GM21447 (cell line): ENCODE results near the gene KRT35.

Experiments used
- ATAC-seq: cut with Tn5 transposase; IDR thresholded peaks from one replicate; pipeline ENCODE4 v1.9.1; 2021; ENCODE audit not compliant: unreplicated experiment

Gene KRT35

DNA sequence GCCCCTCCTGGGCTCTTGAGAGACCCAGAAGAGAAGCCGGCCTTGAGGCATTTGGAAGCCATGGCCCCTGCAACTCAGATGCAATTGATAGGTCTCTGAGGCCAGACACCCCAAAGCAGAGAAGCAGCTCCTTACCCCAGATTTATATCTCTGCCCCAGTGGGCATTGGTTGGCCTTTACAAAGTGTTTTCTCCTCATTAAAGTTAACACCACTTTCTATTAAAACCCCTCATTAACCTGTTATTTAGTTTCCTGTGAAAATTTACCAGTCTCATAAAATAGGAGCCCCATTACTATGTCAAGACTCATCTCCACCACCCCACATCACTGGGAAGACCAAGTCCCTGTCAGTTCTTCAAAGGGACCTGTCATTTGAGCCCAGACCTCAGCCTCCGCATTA, at the start of gene KRT35:
Gene KRT35, minus strand, starts transcription at position 116 of the 400 bp plus-strand sequence. Its CDS starts 54 bp downstream, at position 62.
- no peak for ATAC-seq

DNA sequence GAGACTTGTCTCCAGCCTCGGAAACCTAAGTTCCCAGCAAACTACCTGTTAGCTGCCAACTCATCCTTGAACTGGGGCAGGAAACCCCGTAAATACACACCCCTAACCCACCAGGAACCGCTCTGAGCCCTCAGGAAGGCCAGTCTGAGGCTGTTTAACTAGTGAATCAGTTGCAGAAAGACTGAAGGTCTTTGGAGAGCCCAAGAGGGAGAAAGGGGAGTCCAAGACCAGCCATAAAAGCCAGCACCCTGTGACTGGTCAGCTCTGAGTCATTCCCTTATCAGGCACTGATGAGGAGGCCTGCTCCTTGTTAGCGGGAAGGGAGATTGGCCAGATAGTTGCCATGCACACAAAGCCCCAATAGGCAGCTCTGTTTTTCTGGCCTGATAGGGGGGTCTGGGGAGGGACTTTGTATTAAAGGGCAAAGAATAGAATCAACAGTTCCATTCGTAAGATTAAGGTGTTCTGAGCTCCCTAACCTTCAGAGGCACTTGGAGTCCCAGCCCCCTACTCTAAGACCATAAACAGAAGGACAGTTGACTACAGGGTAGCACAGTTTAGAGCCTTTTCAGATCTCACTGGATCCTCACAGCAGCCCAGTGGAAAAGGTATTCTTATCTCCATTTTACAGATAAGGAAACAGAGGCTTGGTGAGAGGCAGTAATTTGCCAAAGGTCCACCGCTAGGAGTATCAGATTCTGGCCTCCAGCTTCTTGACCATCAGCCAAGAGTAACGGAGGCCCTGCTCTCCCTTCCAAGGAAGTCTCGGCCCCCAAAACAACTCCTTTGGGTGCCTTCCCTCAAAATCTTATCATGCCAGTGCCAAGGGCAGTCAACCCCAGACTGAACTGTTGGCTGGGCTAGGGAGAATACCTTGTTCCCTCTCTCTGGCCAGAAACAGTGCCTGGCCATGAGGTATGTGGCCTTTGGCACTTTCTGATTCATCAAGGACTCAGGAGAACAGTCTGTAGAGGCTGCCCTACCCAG, 49.4 kb upstream of the KRT35 start:
- ATAC-seq, result no peak

DNA sequence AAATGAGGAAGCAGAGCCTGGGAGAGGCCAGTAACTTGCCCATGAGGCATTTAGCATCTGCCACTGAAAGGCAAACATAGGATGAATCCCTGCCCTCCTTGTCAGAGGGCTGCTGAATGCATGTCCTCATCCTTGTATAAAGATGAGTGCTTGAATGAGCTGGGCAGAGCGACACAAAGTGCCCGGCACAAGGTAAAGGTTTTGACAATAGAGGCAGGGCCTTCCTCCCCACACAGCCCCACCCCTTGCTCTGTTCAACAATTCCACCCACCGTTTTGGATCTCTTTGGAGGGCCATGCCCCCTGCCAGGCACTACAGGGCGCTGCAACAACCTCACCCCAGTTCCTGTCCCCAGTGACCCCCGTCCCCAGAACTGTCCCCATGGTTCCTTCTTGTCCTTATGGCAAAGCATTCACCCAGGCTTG, 48.6 kb upstream of the KRT35 start:
- ATAC-seq, result no peak

DNA sequence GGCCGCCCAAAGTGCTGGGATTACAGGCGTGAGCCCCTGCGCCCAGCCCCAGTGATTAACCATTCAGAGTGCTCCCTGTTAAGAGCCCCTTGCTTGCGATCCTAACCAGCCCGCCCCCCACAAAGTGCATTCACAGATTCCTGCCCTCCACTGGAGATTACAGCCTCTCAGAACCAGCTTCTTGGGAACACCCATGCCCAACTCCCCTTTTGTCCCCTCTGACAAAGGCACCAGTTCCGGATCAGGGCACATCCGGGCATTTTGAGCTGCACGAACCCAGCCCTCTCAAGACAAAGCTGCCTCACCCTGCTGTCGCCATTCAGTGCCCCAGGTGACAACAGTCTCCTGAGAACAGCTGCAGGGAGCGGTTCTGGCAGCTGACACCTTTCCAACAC, 48.0 kb upstream of the KRT35 start:
- no peak for ATAC-seq

- ATAC-seq, result no peak
These were observed 46.4 kb upstream of the KRT35 start for GRCh38 chr17:41527063-41528023.

DNA sequence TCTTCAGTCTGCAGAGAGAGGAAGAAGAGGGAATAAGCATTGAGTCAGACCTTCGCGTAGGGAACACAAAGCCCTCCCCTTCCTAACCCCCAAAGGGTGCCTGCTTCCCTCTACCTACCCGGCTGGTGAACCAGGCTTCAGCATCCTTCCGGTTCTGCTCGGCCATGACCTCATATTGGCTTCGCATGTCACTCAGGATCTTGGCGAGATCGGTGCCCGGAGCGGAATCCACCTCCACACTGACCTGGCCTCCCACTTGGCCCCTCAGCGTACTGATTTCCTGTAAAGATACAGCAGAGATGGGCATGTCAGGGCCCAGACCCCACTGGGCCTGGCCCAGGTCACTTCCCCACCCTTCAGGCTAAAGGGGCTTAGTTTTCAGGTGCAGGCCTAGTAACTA, 43.3 kb upstream of the KRT35 start:
- no peak for ATAC-seq

- no peak for ATAC-seq
These were observed 42.8 kb upstream of the KRT35 start for GRCh38 chr17:41523787-41524186.

GRCh38 chr17:41523225-41523593, 42.3 kb upstream of the KRT35 start:
- ATAC-seq, result no peak

DNA sequence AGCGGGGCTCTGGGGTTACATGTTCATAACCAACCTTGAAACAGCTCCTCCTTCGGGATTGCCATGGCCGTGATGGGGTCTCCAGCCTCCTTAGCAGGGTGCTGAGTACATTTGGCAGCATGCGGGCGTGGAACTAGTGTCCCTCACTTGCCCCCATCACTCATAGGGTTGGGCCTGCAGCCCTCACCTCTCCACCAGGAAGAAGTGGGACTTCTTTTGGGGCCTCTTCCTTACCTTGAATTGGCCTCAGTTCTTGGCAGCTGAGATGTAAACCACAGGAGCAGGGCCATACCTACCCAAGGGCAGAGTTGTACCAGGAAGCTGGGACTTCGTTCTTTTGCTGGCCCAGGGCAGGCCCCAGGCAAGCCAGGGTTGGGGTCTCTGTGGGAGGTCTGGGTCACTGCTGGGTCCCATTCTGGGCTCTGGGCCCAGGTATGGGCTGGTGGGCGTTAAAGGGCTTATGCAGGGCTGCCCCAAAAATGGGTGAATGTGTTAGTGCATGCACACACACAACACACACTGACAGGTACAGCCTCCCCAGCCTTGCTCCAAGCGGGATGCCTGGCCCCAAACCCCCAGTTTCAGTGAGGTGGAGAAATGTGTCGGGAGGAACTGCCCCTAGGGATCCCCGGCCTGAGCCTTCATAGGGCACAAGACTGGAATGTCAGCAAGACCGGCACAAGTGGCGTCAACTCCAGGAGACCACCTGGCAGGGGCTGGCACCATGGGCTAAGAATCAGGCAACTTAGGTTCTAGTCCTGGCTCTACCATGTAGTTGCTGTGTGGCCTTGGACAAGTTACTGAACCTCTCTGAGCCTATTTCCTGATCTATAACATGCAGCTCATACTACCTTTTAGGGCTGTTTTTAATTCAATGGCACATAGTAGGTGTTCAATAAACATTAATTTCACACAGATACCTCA, 41.6 kb upstream of the KRT35 start:
- ATAC-seq, result no peak

DNA sequence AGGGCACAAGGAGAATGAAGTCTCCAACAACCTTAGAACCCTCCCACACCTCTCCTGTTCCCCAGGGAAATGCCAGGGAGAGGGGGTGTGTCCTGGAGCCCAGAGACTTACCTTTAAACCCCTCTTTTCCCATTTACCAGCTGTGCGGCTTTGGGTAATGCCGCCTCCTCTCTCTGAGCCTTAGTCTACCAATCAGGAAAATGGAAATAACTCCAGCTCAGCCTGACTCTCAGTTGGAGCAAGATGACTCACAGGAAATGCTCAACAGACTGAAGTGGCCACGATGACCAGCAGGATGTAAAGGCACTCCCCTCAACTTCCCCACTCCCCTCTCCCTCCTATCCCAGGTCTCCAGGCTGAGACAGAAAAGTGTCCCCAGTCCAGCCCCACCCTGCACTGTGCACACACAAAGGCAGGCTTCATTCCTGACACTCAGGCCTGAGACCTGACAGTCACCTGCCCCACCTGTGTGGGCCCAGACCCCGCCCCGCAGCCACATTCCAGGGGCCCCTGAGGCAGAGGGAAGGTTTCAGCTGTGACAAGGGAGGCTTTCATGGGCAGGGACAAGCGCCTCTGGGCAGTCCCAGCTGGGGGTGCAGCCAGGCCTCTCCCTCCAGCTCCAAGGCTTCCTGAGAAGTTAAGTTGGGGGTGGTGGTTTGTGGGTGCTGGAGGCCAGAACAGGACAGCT, 40.8 kb upstream of the KRT35 start:
- ATAC-seq, result no peak

DNA sequence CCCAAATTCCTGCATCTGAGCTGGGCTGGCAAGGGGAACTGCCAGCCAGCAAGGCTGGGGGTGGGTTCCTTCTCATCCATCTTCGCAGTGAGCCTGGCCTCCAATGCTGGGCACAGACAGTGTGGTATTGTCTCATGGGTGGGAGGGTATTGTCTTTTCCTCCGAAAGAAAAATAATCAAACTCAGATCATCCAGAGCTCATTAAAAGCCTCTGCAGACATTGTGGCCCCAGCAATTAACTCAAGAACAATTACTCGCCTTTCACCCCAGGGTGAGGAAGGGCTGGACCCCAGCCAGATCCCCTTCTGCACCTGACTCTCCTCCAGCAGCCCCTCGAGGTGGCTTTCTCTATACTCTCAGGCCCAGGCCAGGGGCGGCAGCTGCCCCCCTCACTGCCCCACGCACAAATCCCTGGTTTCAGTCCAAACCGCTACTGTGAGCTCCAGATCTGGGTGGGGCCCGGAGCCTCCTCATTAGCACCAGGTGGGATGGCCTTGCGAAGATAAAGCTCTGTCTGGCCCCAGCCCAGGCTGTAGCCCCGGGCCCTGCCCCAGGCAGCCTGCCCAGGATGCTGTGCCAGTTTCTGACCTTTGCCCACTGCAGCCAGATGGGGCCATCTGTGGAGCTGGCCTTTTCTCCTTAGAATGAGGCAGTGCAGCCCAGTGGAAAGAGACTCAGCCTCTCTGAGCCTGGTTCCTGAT, 40.0 kb upstream of the KRT35 start:
- ATAC-seq, result no peak

DNA sequence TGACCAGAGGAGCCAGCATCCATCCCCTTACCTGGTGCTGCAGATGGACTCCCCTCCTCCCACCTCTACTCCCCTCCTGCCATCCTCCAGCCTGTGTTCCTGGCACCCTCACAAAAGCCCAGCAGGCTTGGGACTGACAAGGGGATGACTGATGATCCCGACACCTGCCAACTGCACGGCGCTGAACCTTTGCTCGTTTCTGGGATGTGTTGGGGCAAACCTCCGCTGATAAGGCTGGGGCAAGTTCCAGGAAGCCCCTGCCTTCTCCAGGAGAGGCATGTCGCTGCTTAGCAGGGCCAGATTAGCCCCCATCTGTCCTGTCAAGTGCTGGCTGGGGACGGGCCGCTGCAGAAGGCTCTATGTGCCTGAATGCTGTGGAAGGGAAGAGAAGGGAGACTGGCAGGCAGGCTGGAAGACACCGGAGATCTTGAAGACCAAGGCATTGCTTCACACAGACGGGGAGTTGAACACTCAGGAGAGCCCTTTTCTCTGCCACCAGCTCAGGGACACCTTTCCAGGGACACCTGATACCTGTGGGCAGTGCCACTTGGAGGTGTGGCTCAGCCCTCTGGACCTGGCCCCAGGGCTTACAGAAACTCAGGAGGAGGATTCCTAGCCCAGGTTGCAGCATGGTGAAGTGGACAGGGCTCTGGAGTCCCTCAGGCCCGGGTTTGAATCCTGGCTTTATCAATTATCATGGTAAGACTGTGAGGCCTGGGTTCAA, 38.7 kb upstream of the KRT35 start:
- ATAC-seq, result no peak

- no peak for ATAC-seq
These were observed 38.0 kb upstream of the KRT35 start, which contains the start of gene KRT15 for GRCh38 chr17:41518789-41519449. KRT15 (minus strand) TSS chr17:41518890; CDS start chr17:41518827, 63 bp downstream.

DNA sequence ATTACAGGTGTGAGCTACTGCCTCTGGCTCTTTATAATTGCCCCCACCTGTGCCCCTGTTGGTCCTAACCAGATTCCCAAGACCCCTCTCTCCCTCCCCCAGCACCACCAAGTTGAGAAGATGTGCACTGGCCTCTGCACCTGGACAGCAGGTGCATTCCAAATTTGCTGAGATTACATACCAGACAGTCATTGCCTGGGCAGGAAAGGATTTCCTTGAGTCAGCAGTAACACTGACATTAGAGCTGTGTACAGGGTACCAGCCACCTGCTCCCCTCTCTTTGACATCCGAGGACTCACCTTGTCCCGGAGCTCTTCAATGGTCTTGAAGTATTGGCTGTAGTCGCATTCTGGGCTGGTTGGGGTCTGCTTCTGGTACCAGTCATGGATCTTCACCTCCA, 37.1 kb upstream of the KRT35 start:
- ATAC-seq, result no peak

DNA sequence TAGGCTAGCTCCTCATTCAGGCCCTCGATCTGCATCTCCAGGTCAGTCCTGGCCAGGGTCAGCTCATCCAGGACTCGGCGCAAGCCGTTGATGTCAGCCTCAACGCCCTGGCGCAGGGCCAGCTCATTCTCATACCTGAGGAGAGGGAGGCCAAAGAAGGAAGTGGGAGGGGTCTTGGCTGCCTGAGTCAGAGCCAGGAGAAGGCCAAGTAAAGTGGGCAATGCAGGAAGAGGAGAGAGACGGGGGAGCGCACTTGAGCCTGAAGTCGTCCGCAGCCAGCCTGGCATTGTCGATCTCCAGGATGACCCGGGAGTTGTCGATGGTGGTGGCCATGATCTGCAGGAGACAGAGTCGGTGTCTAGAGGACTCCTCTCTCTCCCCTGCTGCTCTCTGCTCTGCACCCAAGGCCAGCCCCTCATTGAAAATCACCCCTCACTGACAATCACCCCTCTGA, 35.9 kb upstream of the KRT35 start:
- ATAC-seq, result no peak

DNA sequence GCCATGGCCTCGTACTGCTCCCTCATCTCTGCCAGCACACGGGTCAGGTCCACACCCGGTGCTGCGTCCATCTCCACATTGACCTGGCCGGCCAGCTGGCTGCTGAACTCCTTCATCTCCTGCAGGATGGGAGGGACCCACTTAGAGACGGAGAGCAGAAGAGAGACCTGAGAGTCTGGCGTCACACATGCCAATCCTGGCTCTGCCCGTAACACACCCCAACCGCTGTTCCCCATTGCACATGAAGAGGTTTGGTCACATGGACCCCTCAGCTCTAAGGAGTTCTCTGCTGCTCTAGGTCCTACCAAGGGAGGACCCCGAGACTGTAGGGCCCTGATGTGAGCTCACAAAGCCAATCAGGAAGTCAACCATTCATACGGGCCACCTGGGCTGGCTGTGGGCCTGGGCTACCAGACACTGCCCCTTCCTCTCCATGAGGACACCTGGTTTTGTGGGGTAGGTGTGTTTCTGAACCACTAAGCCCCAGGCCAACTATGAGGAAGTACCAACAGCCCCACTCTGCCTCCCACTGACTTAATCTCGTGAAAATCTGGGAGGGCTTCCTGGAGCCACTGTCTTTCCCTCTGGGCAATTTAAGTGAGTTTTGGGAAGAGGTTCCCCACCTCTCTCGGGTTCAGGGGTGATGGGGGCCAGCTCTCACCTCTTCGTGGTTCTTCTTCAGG, 35.3 kb upstream of the KRT35 start:
- no peak for ATAC-seq

DNA sequence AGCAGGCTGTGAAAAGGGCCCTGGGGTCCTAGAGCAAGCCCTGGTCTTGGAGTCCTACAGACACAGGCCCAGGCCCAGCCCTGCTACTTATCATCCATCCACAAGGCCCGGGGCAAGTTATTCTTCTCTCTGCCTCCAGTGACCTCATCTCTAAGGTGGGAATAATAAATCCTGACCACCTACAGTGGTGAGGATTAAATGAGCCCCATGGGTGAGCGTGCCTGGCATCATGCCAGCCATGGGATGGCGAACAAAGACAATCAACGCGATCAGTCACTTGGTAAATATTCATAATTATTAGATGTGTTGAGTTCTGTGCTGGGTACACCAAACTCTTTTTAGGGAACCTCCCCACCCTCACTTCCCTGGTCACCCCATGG, 32.2 kb upstream of the KRT35 start:
- no peak for ATAC-seq
